Measurements from ENCODE around the gene R3HDM1.
"Not testable (repeated sequence)": the region's sequence is repeated elsewhere in the genome, so short reads cannot be mapped to it uniquely, and the experiment has no call there.

R3HDM1 gene

DNA sequence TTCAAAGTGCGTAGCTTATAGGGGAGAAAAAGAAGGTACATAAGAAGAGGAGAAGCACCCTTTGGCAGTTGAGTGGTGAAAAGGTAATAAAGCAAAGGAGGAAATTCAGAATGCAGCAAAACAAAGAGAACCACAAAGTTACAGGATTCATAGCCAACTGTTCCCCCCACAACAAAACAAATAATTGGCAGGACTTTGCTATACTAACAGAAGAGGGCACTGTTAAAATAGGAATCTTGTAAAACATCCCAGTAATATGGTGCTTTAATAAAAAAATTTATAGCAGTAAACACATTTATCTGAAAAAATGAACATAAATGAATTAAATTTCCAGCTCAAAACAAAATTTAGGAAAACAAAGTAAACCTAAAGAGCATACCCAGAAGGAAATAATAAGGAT lies 42.3 kb downstream of the R3HDM1 start:
- DNase-seq (ENCODE audit: low read depth in 2 of 2) = no peak

DNA sequence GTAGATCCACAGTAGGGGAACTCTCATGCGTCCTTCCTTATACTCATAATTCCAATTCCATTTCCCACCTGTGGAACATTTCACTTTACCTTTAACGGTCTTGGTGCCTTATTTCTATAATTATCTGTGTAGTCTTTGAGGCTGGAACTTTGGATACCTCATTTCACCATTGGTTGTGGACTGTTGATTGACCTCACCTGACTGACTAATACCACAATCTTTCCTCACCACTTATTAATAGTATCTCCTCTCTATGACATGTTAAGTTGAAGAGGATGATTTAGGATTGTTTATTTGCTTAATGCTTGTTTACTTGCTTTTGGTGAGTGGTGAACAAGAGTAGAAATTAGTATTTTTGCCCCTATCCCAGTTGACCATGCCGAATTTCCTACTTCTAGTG lies 50.0 kb downstream of the R3HDM1 start:
- DNase-seq (ENCODE audit: low read depth in 2 of 2) = no peak

DNA sequence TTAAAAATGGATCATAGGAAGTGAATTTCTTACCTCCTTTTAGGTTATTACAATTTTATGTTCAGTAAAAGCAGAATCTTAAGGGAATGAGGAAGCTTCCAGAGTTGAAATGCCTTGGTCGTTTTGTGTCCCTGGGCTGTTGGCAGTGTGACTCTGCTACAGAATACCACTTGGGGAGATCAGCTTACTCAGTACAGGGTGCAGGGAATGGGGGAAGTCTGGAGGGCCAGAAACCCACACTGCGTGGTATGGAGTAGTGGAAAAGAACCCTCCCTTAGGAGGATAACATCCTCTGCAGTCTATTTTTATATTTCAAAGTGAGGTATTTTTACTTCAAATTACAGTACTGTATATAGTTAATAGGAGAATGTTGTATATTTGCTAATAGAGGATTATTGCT lies 51.1 kb downstream of the R3HDM1 start:
- DNase-seq (ENCODE audit: low read depth in 2 of 2) = no peak

GRCh38 chr2:135585586-135585985 lies 54.3 kb downstream of the R3HDM1 start:
- no peak for DNase-seq (ENCODE audit: low read depth in 2 of 2)

GRCh38 chr2:135586148-135586547 lies 54.9 kb downstream of the R3HDM1 start:
- no peak for DNase-seq (ENCODE audit: low read depth in 2 of 2)

DNA sequence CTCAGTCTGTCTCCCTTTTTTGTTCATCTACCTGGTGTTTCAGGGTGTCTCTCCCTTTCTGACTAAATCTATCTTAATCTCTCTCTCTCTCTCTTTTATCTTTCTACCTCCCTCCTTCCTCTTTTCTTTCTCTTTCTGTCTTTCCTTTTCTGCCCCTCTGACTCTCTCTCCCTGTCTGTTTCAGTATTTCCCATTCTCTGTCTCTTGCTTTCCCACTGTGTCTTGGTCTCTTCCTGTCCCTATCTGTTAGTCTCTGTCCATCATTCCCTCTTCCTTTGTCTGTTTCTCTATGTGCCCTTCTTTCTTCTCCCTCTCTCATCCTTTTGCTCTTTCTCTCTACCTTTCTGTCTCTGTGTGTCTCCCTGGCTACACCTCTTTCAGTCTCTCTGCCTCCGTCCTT lies 56.7 kb downstream of the R3HDM1 start:
- DNase-seq (ENCODE audit: low read depth in 2 of 2) = no peak

DNA sequence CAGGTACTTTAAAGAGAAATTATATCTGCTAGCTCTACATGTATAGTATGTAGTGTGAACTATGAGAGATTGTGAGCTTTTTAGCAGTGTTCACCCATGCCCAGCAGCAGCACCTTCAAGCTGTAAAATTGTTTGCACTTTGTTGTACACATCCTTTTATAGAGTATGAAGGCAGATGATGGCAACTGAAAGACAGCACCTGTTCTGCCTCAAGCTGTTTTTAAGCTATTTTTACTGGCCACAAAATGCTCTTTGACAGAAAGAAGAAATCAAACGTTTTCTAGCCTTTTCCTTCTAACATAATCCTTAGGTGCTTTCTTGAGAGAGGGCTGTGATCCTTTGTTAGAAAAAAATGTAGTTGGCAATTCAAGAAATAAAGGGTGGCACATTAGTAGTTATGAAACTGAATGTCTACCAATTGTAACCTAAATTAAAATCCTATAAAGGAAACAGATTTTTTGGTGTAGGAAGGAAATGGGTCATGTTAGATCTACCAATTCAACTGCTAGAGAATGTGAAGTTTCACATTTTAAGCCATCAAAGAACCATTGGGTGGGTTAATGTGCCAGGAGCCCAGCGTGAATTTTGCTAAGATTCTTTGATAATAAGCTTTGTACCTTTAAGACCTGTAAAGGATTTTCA lies 59.5 kb downstream of the R3HDM1 start:
- no peak for DNase-seq (ENCODE audit: low read depth in 2 of 2)

DNA sequence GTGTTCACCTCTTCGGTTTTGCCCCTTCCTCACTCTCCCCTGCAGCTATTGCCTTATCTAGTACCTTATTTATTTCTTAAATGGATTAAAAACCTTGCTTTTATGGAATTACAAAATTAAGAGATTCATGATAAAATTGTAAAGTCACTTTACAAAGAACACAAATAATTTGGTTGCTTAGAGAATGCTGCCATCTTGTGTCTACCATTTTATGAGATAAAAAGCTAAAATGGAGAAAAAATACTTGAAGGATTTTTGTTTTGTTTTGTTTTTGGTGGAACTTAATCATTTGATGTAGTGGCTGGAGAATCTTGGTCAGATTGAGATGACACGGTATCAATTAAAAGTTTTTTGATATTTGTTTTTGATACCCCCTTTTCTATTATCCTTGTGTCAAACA lies 69.6 kb downstream of the R3HDM1 start:
- no peak for DNase-seq (ENCODE audit: low read depth in 2 of 2)

DNA sequence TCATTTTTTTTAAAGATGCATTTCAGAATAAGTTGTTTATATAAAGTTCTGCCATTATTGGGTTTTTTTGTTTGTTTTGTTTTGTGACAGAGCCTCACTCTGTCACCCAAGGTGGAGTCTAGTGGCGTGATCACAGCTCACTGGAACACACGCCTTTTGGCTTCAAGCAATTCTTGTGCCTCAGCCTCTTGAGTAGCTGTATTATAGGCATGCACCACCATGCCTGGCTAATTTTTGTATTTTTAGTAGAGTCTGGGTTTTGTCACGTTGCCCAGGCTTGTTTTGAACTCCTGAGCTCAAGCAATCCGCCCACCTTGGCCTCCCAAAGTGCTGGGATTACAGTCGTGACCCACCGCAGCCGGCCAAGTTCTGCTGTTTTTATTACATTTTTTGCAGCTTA lies 72.3 kb downstream of the R3HDM1 start:
- no peak for DNase-seq (ENCODE audit: low read depth in 2 of 2)

GRCh38 chr2:135607561-135607960 lies 76.3 kb downstream of the R3HDM1 start:
- no peak for DNase-seq (ENCODE audit: low read depth in 2 of 2)

- DNase-seq (ENCODE audit: low read depth in 2 of 2) = no peak
Observed at GRCh38 chr2:135612319-135612718, 81.0 kb downstream of the R3HDM1 start.

GRCh38 chr2:135615404-135615803 lies 84.1 kb downstream of the R3HDM1 start:
- DNase-seq (ENCODE audit: low read depth in 2 of 2) = no peak

DNA sequence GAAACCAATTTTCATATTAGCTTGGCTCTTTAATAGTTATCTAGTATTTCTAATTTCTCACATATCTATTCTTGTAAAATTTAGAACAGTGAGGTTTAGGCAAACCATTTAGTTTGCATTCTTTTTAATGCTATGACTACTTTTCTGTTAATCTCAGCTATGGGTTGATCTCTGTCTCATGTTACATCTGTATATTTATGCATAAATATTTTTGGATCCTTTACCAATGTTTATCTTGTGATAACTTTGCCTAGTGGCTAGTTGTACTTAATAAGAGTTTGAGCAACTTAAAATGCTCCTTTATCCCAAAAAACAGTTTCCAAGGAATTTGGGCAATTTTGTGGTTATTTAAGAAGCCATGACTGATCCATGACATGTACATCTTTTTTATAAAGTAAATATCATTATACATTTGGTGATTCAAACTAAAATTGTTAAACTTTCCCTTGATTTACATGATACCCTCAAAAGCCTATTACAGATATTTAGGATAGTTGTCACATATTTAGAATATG lies 86.3 kb downstream of the R3HDM1 start:
- no peak for DNase-seq (ENCODE audit: low read depth in 2 of 2)

GRCh38 chr2:135620198-135620597 lies 88.9 kb downstream of the R3HDM1 start:
- no peak for DNase-seq (ENCODE audit: low read depth in 2 of 2)

DNA sequence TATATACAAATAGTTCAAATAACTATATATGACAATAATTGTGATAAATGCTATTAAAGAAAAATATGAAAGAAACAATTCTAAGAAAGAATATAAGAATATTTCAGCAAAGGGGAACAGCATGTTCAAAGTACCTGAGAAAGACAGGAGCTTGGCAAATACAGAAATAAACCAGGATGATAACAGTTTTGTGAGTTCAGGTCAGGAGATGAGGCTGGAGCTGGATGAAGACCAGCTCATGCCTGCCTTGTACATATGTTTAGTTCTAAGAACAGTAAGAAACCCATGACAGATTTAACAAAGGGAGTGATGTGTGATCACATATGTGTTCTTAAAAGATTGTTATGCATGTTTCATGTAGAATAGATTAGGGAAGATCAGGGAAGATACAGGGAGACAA lies 98.2 kb downstream of the R3HDM1 start:
- no peak for DNase-seq (ENCODE audit: low read depth in 2 of 2)

DNA sequence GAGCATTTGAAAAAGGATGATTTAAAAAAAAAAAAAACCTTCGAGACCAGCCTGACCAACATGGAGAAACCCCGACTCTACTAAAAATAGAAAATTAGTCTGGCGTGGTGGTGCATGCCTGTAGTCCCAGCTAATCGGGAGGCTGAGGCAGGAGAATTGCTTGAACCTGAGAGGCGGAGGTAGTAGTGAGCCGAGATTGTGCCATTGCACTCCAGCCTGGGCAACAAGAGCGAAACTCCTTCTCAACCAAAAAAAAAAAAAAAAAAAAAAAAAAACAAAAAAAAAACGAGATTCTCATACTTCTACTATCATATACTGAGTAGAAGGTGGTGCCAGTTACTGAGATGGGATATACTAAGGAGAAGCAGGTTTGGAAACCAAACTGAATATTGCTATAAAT lies 98.8 kb downstream of the R3HDM1 start:
- not testable (repeated sequence) for DNase-seq (ENCODE audit: low read depth in 2 of 2)

DNA sequence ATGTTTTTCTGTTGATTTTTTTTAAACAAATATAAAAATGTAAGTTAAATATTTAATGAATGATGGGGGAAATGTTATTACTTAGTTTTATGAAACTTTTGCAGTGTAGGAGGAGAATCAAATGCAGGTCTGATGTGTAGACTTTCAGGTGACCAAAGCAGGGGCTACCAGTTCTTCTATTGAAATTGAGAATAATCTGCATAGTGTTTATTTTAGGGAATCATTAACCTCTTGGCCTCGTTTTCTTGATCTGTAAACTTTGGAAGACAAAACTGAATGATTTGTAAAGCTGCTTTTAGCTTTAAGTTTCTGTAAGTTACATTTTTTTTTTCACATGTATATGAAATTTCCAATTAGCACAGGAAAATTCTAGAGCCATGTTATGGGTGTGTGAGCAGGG lies 99.2 kb downstream of the R3HDM1 start:
- no peak for DNase-seq (ENCODE audit: low read depth in 2 of 2)

DNA sequence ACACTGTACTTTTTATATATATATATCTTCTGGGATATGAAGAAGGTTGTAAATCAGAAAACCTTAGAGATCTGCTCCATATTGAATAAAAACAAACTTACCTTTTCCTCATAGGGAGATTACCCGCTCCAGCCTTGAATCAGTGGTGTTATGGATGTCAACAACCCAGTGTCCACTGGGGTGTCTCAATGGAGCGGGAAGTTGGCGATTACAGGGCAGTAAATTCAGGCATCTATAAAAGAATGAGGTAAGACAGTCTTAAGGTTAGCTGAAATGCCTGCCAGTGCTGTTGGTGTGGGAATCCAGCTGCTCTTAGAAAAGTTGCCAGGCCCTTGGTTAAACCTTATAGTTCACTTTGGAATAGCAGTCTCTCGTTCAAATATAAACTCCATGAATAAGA lies 102.3 kb downstream of the R3HDM1 start:
- no peak for DNase-seq (ENCODE audit: low read depth in 2 of 2)

- DNase-seq (ENCODE audit: low read depth in 2 of 2) = no peak
Observed at GRCh38 chr2:135635212-135635835, 104.0 kb downstream of the R3HDM1 start.

GRCh38 chr2:135636982-135637381 lies 105.7 kb downstream of the R3HDM1 start:
- DNase-seq (ENCODE audit: low read depth in 2 of 2) = no peak

DNA sequence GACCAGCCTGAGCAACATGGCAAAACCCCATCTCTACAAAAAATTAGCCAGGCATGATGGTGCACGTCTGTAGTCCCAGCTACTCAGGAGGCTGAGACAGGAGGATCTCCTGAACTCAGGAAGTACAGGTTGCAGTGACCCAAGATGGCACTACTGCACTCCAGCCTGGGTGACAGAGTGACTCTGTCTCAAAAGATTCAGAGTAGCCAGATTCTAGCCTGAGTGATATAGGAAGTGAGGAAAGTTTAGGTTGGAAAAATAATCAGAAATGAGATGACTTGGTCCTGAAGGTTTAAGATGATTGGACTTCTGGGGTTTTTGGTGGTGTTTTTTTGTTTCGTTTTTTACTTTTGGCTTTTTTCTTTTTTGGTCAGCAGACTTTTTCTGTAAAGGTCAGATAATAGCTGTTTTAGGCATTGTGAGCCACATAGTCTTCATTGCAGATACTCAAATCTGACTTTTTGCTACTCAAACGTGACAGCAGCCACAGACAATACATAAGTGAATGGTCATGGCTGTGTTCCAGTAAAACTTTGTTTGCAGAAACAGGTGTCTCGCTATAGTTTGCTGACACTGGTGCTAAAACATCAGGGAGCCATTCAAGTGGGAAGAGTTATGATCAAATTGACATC lies 106.3 kb downstream of the R3HDM1 start:
- no peak for DNase-seq (ENCODE audit: low read depth in 2 of 2)

DNA sequence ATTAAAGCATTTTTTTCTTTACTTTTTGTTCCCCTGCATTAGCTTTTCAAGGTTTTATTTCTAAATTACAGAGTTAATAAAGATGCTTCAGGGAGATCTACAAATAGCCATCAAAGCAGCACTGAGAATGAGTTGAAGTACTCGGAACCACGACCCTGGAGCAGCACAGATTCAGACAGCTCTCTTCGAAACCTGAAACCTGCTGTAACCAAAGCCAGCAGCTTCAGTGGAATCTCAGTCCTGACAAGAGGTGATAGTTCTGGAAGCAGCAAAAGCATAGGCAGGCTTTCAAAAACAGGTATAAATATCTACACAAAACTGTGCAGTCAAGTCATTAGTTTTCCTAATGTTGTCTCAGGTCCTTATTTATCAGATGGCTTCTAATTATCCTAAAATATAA lies 107.5 kb downstream of the R3HDM1 start:
- no peak for DNase-seq (ENCODE audit: low read depth in 2 of 2)
